OCI-LY1 (cell line): ENCODE results near the gene BCORL1.

Experiments
- H2AFZ ChIP-seq: fragments of 200-600 bp; sonication (generic), shearing (Covaris generic); 2 replicates; pipeline ENCODE4 v1.6.0; 2014; ENCODE audit warnings: antibody characterized with exemption, mild to moderate bottlenecking, low read length
- H3F3A ChIP-seq: fragments of 200-600 bp; sonication (generic), shearing (Covaris generic); 2 replicates; pipeline ENCODE4 v1.6.0; 2014; ENCODE audit warnings: mild to moderate bottlenecking, antibody characterized with exemption, low read length, moderate library complexity; ENCODE audit not compliant: insufficient read depth
- H3K27ac ChIP-seq: fragments of 200-600 bp; sonication (generic); 2 replicates; pipeline ENCODE4 v1.5.1; 2014; ENCODE audit warnings: low read length, mixed run types, mild to moderate bottlenecking, low read depth; ENCODE audit not compliant: poor library complexity, severe bottlenecking
- H3K27me3 ChIP-seq: fragments of 200-600 bp; sonication (generic); 2 replicates; pipeline ENCODE4 v1.6.0; 2014; ENCODE audit warnings: antibody characterized with exemption, mild to moderate bottlenecking, low read length, moderate library complexity; ENCODE audit not compliant: insufficient read depth
- H3K36me3 ChIP-seq: fragments of 200-600 bp; sonication (generic); 2 replicates; pipeline ENCODE4 v1.6.1; 2014; ENCODE audit warnings: mild to moderate bottlenecking, antibody characterized with exemption, low read length, moderate library complexity, mixed read lengths; ENCODE audit not compliant: insufficient read depth
- H3K4me1 ChIP-seq: fragments of 200-600 bp; sonication (generic); 2 replicates; pipeline ENCODE4 v1.5.1; 2014; ENCODE audit warnings: mild to moderate bottlenecking, low read length, moderate library complexity; ENCODE audit not compliant: insufficient read depth, severe bottlenecking
- H3K4me2 ChIP-seq: fragments of 200-600 bp; sonication (generic), shearing (Covaris generic); 2 replicates; pipeline ENCODE4 v1.6.1; 2014; ENCODE audit warnings: low read length
- H3K4me3 ChIP-seq: fragments of 200-600 bp; sonication (generic); 2 replicates; pipeline ENCODE4 v1.5.1; 2014; ENCODE audit warnings: low read length, low read depth, mild to moderate bottlenecking, mixed read lengths; ENCODE audit not compliant: poor library complexity, severe bottlenecking
- H3K79me2 ChIP-seq: fragments of 200-600 bp; shearing (Covaris generic); 2 replicates; pipeline ENCODE4 v1.6.1; 2016; ENCODE audit warnings: mixed run types, low read length, mixed read lengths; ENCODE audit not compliant: insufficient read depth
- H3K9ac ChIP-seq: fragments of 200-600 bp; sonication (generic), shearing (Covaris generic); 2 replicates; pipeline ENCODE4 v1.6.1; 2014; ENCODE audit warnings: mild to moderate bottlenecking, low read length, mixed read lengths
- H3K9me2 ChIP-seq: fragments of 200-600 bp; sonication (generic), shearing (Covaris generic); 2 replicates; pipeline ENCODE4 v1.6.1; 2014; ENCODE audit warnings: low read depth, mild to moderate bottlenecking, low read length, mixed read lengths
- H3K9me3 ChIP-seq: fragments of 200-600 bp; shearing (Covaris generic); 2 replicates; pipeline ENCODE4 v1.6.1; 2014; ENCODE audit warnings: low read length, mixed read lengths
- H4K20me1 ChIP-seq: fragments of 200-600 bp; sonication (generic), shearing (Covaris generic); 2 replicates; pipeline ENCODE4 v1.6.0; 2016; ENCODE audit warnings: mild to moderate bottlenecking, low read length; ENCODE audit not compliant: insufficient read depth
- EZH2 ChIP-seq: fragments of 200-600 bp; sonication (generic), shearing (Covaris generic); IDR thresholded peaks from 2 replicates; pipeline ENCODE4 v1.8.0; 2017; ENCODE audit warnings: borderline replicate concordance, mixed run types, mild to moderate bottlenecking, antibody characterized with exemption, low read length, moderate library complexity, mixed read lengths
- TF ChIP-seq, protein P1 (sequence below): fragments of 200-600 bp; sonication (generic), shearing (Covaris generic); IDR thresholded peaks from 2 replicates; pipeline ENCODE4 v1.5.1; 2017; ENCODE audit warnings: mild to moderate bottlenecking, antibody characterized with exemption, low read length, moderate library complexity, mixed read lengths

The BCORL1 gene

DNA sequence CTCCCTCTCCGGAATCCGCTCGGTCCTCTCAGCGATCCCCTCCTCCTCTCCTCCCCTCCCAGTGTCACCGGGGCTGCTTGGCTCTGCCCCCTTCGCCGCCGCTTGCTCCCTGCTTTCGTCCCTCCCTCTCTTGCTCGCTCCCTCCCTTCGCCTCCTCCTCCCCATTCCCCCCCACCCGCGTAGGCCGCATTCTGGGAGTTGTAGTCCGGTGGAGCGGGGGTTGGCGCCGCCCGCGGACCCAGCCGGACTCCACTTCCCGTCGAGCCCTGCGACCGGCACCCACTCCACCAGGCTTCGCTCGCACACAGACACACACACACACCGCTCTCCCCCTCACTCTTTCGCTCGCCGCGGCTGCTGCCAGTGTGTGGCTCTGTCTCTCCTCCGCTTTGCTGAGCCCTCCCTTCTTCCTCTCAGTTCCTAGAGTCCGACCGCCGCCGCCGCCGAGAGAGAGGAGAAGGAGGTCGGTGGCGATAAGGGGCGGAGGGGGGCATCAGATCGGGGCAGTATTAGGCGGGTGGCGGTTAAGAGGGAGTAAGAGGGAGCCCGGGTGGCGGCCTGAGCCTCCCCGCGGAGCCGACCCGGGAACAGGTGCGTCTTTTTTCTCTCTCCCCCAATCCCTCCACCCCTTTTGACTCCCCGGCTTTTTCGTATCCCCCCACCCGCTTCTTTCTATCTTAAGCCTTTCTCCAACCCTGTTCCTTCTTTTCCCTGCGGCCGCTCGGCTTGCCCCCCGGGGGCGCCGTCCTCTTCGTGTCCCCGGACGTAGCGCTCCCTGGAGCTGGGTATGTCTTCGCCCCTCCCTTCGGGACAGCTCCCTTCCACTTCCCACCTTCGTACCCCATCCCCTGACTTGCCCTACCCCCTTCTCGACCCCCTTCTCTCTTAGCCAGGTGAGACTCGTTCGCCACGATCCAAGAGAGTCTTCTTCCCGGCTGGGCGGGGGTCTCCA is at the start of gene BCORL1:
BCORL1 (plus strand) TSS at position 336 of the 952 bp plus-strand sequence. CDS start 22,597 bp downstream, outside the sequence.
- no peaks in the 10 kb centered on the region for H3F3A ChIP-seq
- H3K4me2 ChIP-seq = no peak within 1 kb of the TSS; the same call in none of the 2 replicates
- no peaks in the 10 kb centered on the region for H3K79me2 ChIP-seq
- no peak within 1 kb of the TSS for H3K27ac ChIP-seq
- no peaks in the 10 kb centered on the region for H3K27me3 ChIP-seq
- no peak within 1 kb of the TSS for H2AFZ ChIP-seq
- H3K4me1 ChIP-seq = peaks cover 11% of the 10 kb centered on the region
- no peaks in the 10 kb centered on the region for H3K36me3 ChIP-seq
- no peak within 1 kb of the TSS for H3K4me3 ChIP-seq
- H3K9me3 ChIP-seq = no peaks in the 10 kb centered on the region
- TF ChIP-seq, protein P1, sequence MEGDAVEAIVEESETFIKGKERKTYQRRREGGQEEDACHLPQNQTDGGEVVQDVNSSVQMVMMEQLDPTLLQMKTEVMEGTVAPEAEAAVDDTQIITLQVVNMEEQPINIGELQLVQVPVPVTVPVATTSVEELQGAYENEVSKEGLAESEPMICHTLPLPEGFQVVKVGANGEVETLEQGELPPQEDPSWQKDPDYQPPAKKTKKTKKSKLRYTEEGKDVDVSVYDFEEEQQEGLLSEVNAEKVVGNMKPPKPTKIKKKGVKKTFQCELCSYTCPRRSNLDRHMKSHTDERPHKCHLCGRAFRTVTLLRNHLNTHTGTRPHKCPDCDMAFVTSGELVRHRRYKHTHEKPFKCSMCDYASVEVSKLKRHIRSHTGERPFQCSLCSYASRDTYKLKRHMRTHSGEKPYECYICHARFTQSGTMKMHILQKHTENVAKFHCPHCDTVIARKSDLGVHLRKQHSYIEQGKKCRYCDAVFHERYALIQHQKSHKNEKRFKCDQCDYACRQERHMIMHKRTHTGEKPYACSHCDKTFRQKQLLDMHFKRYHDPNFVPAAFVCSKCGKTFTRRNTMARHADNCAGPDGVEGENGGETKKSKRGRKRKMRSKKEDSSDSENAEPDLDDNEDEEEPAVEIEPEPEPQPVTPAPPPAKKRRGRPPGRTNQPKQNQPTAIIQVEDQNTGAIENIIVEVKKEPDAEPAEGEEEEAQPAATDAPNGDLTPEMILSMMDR = no peak
- no peak for TF ChIP-seq EZH2
- H3K9ac ChIP-seq = peak within 1 kb of the TSS; percentile 60; the same call in 1 of the 2 replicates
- no peaks in the 10 kb centered on the region for H4K20me1 ChIP-seq
- H3K9me2 ChIP-seq = no peaks in the 10 kb centered on the region

DNA sequence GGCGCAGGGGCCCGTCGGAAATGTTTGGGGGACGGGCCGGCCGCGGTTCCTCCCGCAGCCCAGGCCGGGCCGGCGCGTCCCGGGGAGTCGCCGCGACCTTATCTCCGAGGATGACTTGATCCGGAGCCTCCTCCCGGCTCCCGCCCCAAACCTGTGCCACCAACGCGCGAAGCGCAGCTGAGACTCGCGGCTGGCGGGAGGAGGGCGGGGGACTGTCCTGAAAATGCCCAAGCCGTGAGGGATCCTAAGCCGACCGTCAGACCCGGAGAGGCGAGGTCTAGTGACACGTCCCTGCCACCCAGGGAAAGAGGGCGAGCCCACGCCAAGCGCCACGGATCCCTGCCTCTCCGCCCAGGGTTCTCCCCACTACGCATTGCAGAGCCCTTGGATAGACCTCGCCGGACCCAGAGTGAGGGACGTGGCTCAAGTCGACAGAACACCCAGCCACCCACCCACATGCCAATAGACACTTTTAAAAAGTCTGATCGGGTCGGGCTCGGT is 49.6 kb upstream of the BCORL1 start:
- Histone ChIP-seq H3K4me3 (peak overlapping the region; percentile 36), H3K9me3 (no peaks in the 10 kb centered on the region), H3K79me2 (no peaks in the 10 kb centered on the region), H3K9ac (no peak overlapping the region), H3K4me2 (peak overlapping the region; percentile 47), H3K36me3 (peaks cover 8% of the 10 kb centered on the region), H3K9me2 (no peaks in the 10 kb centered on the region), H3K27ac (no peak overlapping the region), H3K27me3 (no peaks in the 10 kb centered on the region), H3F3A (peaks cover 4% of the 10 kb centered on the region; the same call in 1 of the 2 replicates), H3K4me1 (peaks cover 4% of the 10 kb centered on the region), H4K20me1 (no peaks in the 10 kb centered on the region), H2AFZ (no peak overlapping the region)
- TF ChIP-seq, protein P1 = no peak
- TF ChIP-seq EZH2 = no peak

- H3K9me3 ChIP-seq = no peaks in the 10 kb centered on the region
- no peak overlapping the region for H3K9ac ChIP-seq
- H3K27me3 ChIP-seq = no peaks in the 10 kb centered on the region
- no peak overlapping the region for H2AFZ ChIP-seq
- no peak overlapping the region for H3K4me2 ChIP-seq
- H3K4me1 ChIP-seq = peaks cover 4% of the 10 kb centered on the region
- peaks cover 8% of the 10 kb centered on the region; the same call in 1 of the 2 replicates for H3K36me3 ChIP-seq
- no peaks in the 10 kb centered on the region for H3K79me2 ChIP-seq
- H3K4me3 ChIP-seq = no peak overlapping the region
- H3K9me2 ChIP-seq = no peaks in the 10 kb centered on the region
- peaks cover 4% of the 10 kb centered on the region; the same call in 1 of the 2 replicates for H3F3A ChIP-seq
- TF ChIP-seq, protein P1 = no peak
- TF ChIP-seq EZH2 = no peak
- no peaks in the 10 kb centered on the region for H4K20me1 ChIP-seq
- H3K27ac ChIP-seq = no peak overlapping the region
These were observed 48.7 kb upstream of the BCORL1 start for GRCh38 chrX:129933700-129934099.
